ENCODE data around the gene HAGH. TPM values are rescaled to one million over a fixed set of nuclear protein-coding genes. Genes with fewer than 3 reads are reported as not detected.
A peak's percentile ranks its signal among the peaks of the same experiment; 100 is the strongest.

HAGH gene
- total RNA-seq, 6 donors from 2014 or later = 84.5 to 251 (median 122) TPM

DNA sequence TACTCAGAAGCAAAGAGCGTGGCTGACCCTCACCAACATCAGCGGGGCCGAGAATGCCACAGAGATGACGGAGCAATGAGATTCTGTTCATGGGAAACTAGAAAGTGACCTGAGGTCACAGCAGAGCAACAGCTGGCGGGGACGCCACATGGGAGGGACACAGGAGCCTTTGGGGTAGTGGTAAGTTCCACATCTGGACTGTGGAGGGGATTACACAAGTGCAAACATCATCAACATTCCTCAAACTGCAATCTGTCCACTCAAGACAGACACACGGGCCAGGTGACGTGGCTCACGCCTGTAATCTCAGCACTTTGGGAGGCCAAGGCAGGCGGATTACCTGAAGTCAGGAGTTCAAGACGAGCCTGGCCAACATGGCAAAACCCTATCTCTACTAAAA, 11.2 kb downstream of the HAGH start:
- no peak for DNase-seq
- no peak for ATAC-seq (ENCODE audit: low FRiP score in 2 of 2)
- Histone ChIP-seq H3K4me1 (peaks cover 3 to 8% (median 4%) of the 10 kb centered on the region in 4 donors), H3K27ac (no peak overlapping the region), H3K9me3 (no peaks in the 10 kb centered on the region), H3K27me3 (no peaks in the 10 kb centered on the region), H3K36me3 (peaks cover 10 to 71% (median 55%) of the 10 kb centered on the region in 4 donors), H3K4me3 (no peak overlapping the region)
- TF ChIP-seq, protein P1, sequence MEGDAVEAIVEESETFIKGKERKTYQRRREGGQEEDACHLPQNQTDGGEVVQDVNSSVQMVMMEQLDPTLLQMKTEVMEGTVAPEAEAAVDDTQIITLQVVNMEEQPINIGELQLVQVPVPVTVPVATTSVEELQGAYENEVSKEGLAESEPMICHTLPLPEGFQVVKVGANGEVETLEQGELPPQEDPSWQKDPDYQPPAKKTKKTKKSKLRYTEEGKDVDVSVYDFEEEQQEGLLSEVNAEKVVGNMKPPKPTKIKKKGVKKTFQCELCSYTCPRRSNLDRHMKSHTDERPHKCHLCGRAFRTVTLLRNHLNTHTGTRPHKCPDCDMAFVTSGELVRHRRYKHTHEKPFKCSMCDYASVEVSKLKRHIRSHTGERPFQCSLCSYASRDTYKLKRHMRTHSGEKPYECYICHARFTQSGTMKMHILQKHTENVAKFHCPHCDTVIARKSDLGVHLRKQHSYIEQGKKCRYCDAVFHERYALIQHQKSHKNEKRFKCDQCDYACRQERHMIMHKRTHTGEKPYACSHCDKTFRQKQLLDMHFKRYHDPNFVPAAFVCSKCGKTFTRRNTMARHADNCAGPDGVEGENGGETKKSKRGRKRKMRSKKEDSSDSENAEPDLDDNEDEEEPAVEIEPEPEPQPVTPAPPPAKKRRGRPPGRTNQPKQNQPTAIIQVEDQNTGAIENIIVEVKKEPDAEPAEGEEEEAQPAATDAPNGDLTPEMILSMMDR (IDR thresholded peaks at IDR 0.05) = no peak
- TF ChIP-seq EP300 (IDR thresholded peaks at IDR 0.05) = no peak
- TF ChIP-seq POLR2A (IDR thresholded peaks at IDR 0.05) = no peak
- TF ChIP-seq POLR2AphosphoS5 (IDR thresholded peaks at IDR 0.05) = no peak
- 92 to 95% methylated on average over 11 of the region's 11 CpGs for WGBS, 2 donors

DNA sequence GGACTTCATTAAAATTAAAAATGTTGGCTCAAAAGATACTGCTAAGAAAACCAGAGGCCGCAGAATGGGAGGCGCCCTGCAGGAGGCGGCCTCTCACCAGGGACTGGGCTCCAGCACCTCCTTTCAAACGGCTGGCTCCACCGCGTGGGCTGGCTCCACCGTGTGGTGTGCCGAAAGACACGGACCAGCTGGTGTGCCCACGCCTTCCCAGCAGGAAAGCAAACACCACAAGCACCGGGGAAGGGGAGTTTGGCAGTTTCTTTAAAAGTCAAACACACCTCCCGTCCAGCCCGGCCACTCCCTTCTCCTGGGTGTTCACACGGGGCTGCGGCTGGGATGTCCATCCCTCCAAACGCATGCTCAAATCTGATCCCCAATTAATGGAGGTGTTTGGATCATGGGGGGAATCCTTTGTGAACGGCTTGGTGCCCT, 13.9 kb downstream of the HAGH start:
- Histone ChIP-seq H3K36me3 (peaks cover 22 to 69% (median 55%) of the 10 kb centered on the region in 4 donors), H3K4me1 (peaks cover 3 to 8% (median 4%) of the 10 kb centered on the region in 4 donors), H3K9me3 (no peaks in the 10 kb centered on the region), H3K4me3 (no peak overlapping the region), H3K27ac (no peak overlapping the region), H3K27me3 (no peaks in the 10 kb centered on the region)
- 25 to 35% methylated on average over 11 to 15 of the region's 17 CpGs for WGBS, 2 donors
- ATAC-seq (ENCODE audit: low FRiP score in 2 of 2) (peak; percentile 86 to 92), DNase-seq (peak; percentile 87 to 91)
- TF ChIP-seq POLR2A (IDR thresholded peaks at IDR 0.05) = no peak
- peak; percentile 47 to 76 for TF ChIP-seq POLR2AphosphoS5 (IDR thresholded peaks at IDR 0.05)
- TF ChIP-seq, protein P1 (IDR thresholded peaks at IDR 0.05) = peak; percentile 19 to 71 (median 49)

DNA sequence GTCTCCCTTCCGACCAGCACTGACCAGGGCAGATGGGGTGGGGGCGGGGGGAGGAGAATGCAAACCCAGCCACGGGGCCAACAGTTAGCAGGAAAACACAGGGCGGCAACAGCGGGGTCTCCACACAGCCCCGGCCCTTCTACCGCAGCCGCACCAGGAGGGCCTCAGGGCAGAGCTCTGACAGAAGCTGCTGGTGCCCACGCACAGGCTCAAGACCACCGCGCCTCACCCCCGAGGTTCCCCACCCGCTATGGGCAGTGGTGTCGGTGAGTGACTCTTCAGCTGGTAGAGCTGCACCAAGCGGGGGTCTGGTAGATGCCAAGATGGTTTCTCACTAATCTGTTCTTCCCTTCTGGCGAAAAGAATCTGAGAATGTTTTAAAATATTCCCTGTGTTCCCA, 16.1 kb downstream of the HAGH start:
- H3K4me1 ChIP-seq = peaks cover 3 to 8% (median 4%) of the 10 kb centered on the region in 4 donors
- TF ChIP-seq EP300 (IDR thresholded peaks at IDR 0.05) (no peak), POLR2A (IDR thresholded peaks at IDR 0.05) (no peak), POLR2AphosphoS5 (IDR thresholded peaks at IDR 0.05) (no peak)
- TF ChIP-seq, protein P1 (IDR thresholded peaks at IDR 0.05) = no peak
- no peak for DNase-seq
- 94 to 98% methylated on average over 14 to 15 of the region's 16 CpGs for WGBS, 2 donors
- no peak overlapping the region for H3K4me3 ChIP-seq
- no peaks in the 10 kb centered on the region for H3K27me3 ChIP-seq
- ATAC-seq (ENCODE audit: low FRiP score in 2 of 2) = no peak
- peaks cover 20 to 67% (median 45%) of the 10 kb centered on the region in 4 donors for H3K36me3 ChIP-seq
- H3K27ac ChIP-seq = no peak overlapping the region
- no peaks in the 10 kb centered on the region for H3K9me3 ChIP-seq

DNA sequence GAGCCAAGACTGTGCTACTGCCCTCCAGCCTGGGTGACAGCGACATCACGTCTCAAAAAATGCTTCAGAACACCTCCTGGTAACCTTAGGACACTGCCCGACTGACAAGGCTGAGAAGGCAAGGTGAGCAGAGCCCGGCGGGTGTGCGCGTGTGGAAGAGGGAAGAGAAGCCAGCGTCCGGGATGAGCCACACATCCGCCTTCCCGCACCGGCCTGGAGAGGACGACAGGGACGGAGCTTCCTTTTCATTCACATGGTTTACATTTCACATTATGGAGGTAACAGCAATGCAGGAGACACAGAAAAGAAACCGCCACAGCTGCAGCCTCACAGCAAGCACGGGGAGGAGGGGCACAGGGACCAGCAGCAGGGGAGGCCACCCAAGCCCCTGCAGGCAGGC, 16.5 kb downstream of the HAGH start:
- H3K27me3 ChIP-seq = no peaks in the 10 kb centered on the region
- H3K4me1 ChIP-seq = peaks cover 3 to 8% (median 4%) of the 10 kb centered on the region in 4 donors
- DNase-seq (no peak), ATAC-seq (ENCODE audit: low FRiP score in 2 of 2) (no peak)
- H3K27ac ChIP-seq = no peak overlapping the region
- no peaks in the 10 kb centered on the region for H3K9me3 ChIP-seq
- 93 to 95% methylated on average over 16 of the region's 16 CpGs for WGBS, 2 donors
- TF ChIP-seq, protein P1 (IDR thresholded peaks at IDR 0.05) = no peak
- TF ChIP-seq POLR2A (IDR thresholded peaks at IDR 0.05) = no peak
- no peak for TF ChIP-seq POLR2AphosphoS5 (IDR thresholded peaks at IDR 0.05)
- TF ChIP-seq EP300 (IDR thresholded peaks at IDR 0.05) = no peak
- peaks cover 20 to 66% (median 42%) of the 10 kb centered on the region in 4 donors for H3K36me3 ChIP-seq
- H3K4me3 ChIP-seq = no peak overlapping the region

DNA sequence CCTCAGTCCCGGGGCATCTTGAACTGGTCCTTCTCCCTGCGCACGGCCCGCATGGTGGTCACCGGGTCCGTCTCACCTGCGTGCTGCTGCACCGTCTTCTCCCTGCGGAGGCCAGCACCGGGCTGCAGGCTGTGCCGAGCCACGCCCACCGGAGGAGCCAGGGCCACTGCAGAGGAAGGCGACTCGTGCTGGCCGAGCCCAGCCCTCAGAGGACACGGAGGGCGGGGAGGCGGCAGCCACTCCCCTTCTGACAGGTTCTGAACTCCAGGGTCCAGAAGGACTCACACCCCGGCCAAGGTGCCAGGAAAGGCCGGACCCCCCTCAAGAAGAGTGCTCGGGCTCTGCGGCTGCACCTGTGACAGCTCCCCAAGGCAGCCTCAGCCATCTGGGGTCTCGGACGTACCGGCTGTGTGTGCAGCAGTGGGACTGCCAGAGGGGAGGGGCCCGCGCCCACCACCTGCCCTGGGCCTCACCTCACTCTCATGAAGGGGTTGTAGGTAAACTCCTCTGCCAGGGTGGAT, 17.3 kb downstream of the HAGH start:
- Histone ChIP-seq H3K27ac (no peak overlapping the region), H3K4me1 (peaks cover 3 to 8% (median 4%) of the 10 kb centered on the region in 4 donors), H3K36me3 (peaks cover 20 to 63% (median 42%) of the 10 kb centered on the region in 4 donors), H3K27me3 (no peaks in the 10 kb centered on the region), H3K9me3 (no peaks in the 10 kb centered on the region), H3K4me3 (no peak overlapping the region)
- TF ChIP-seq EP300 (IDR thresholded peaks at IDR 0.05) (no peak), POLR2A (IDR thresholded peaks at IDR 0.05) (no peak), POLR2AphosphoS5 (IDR thresholded peaks at IDR 0.05) (no peak)
- TF ChIP-seq, protein P1 (IDR thresholded peaks at IDR 0.05) = no peak
- DNase-seq (peak in 1 of 2 donors; percentile 78), ATAC-seq (ENCODE audit: low FRiP score in 2 of 2) (no peak)
- 73 to 76% methylated on average over 4 to 25 of the region's 28 CpGs for WGBS, 2 donors

Measured in upper lobe of left lung (tissue), 6 donors.